ENCODE measurements around the gene CDKN1C.

Gene CDKN1C

DNA sequence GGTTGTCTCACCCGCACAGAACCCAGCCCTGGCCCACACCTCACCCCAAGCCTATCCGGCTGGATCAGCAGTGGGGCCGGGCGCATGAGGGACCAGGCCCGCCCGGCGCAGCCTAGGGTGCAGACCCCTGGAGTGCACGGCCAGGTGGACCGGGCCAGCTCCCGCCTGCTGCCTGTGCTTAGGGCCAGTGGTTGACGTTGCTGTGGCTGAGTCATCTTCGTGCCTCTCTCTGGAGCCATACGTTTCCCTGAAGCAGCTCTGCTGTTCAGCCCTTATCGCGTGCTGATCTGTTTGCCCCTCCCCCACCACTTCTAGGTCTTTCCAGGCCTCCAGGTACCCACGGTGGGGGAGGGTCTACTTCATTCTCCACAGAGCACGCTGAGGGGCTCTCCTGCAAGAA, 39.5 kb downstream of the CDKN1C start:
- Histone ChIP-seq H3K4me3 (ENCODE audit: low read depth in 1 of 2, low read length in 2 of 2) (no peak overlapping the region), H3K9ac (ENCODE audit: low read length) (no peak overlapping the region), H3K4me1 (ENCODE audit: insufficient read depth, low read length) (no peaks in the 10 kb centered on the region), H3K27me3 (ENCODE audit: control insufficient read depth in 1 of 2, insufficient read depth in 2 of 2, low read length in 2 of 2) (no peaks in the 10 kb centered on the region), H3K27ac (ENCODE audit: low read depth, low read length) (no peak overlapping the region), H3K36me3 (ENCODE audit: insufficient read depth, low read length) (no peaks in the 10 kb centered on the region), H3K9me3 (ENCODE audit: low read length) (no peaks in the 10 kb centered on the region)

DNA sequence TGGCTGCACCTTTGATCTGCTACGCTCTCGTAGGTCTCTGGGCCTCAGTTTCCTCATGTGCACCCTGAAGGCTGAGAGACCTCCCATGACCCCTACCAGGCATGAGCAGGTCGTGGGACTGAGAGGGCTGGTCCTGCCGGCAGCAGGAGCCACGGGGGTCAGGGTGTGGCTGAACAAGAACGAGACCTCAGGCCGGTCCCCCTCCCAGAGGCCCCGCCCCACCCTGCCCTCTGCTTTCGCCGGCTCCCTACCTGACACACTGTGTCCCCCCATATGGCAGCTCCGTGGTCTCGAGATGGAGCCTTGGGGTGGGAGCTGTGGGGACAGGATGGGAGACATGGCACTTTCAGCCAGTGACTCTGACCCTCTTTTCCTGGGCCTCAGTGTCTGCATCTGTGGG, 40.6 kb downstream of the CDKN1C start:
- Histone ChIP-seq H3K4me1 (ENCODE audit: insufficient read depth, low read length) (no peaks in the 10 kb centered on the region), H3K9ac (ENCODE audit: low read length) (no peak overlapping the region), H3K4me3 (ENCODE audit: low read depth in 1 of 2, low read length in 2 of 2) (no peak overlapping the region), H3K9me3 (ENCODE audit: low read length) (no peaks in the 10 kb centered on the region), H3K36me3 (ENCODE audit: insufficient read depth, low read length) (no peaks in the 10 kb centered on the region), H3K27ac (ENCODE audit: low read depth, low read length) (no peak overlapping the region), H3K27me3 (ENCODE audit: control insufficient read depth in 1 of 2, insufficient read depth in 2 of 2, low read length in 2 of 2) (no peaks in the 10 kb centered on the region)

DNA sequence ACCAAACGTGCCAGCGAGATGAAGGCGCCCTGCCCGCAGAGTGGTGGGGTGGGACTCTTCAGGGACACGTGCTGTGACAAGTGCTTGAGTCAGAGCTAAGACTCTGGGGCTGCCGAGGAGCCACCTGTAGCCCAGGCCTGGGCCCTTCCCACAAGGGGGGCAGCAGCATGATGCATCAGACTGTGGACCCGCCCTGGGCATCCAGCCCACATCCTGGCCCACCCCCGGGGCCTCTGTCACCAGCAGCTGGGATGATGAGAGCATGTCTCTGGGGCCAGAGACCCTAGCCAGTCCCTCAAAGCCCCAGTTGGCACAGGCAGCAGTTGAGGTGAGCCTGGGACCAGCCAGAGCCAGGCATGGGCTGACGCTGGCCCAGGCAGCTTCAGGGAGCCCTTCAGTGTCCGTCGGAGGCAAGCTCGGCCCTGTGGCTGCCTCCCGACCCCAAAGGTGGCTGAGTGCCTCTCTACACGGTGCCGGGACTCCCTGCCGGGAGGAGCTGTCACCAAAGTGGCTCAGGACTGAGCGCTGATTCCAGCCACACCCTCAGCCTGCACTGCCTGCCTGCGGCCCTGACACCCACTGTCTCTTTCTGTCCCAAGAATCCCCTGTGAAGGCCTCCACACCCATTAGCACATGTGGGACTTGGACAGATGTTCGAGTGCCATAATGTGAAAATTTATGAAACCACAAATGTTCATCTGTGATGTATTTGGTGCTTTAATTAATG, 41.3 kb downstream of the CDKN1C start:
- no peaks in the 10 kb centered on the region for H3K27me3 ChIP-seq (ENCODE audit: control insufficient read depth in 1 of 2, insufficient read depth in 2 of 2, low read length in 2 of 2)
- no peaks in the 10 kb centered on the region for H3K4me1 ChIP-seq (ENCODE audit: insufficient read depth, low read length)
- H3K9me3 ChIP-seq (ENCODE audit: low read length): no peaks in the 10 kb centered on the region
- H3K36me3 ChIP-seq (ENCODE audit: insufficient read depth, low read length): no peaks in the 10 kb centered on the region
- no peak overlapping the region for H3K4me3 ChIP-seq (ENCODE audit: low read depth in 1 of 2, low read length in 2 of 2)
- no peak overlapping the region for H3K9ac ChIP-seq (ENCODE audit: low read length)
- no peak overlapping the region for H3K27ac ChIP-seq (ENCODE audit: low read depth, low read length)

DNA sequence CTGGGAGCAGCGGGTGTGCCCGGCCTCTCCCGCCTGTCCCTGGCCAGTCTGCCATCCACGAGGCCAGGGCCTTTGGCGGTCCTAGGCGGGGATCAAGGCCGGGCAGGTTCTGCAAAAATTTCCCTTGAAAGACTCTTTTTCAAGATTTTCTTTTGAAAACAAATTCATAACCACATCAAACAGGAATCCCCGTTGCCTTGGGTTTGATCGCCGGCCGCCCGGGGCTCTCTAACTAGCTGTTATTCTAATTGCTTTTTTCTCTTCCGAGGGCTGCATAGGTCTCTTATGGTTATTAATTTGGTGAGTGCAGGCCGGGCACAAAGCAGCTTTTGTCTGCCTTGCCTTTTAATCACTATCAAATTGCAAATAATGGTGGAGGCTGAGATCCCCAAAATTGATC, 42.0 kb downstream of the CDKN1C start:
- H3K36me3 ChIP-seq (ENCODE audit: insufficient read depth, low read length): no peaks in the 10 kb centered on the region
- H3K9me3 ChIP-seq (ENCODE audit: low read length): no peaks in the 10 kb centered on the region
- no peaks in the 10 kb centered on the region for H3K27me3 ChIP-seq (ENCODE audit: control insufficient read depth in 1 of 2, insufficient read depth in 2 of 2, low read length in 2 of 2)
- H3K4me1 ChIP-seq (ENCODE audit: insufficient read depth, low read length): no peaks in the 10 kb centered on the region
- no peak overlapping the region for H3K4me3 ChIP-seq (ENCODE audit: low read depth in 1 of 2, low read length in 2 of 2)
- no peak overlapping the region for H3K9ac ChIP-seq (ENCODE audit: low read length)
- no peak overlapping the region for H3K27ac ChIP-seq (ENCODE audit: low read depth, low read length)

DNA sequence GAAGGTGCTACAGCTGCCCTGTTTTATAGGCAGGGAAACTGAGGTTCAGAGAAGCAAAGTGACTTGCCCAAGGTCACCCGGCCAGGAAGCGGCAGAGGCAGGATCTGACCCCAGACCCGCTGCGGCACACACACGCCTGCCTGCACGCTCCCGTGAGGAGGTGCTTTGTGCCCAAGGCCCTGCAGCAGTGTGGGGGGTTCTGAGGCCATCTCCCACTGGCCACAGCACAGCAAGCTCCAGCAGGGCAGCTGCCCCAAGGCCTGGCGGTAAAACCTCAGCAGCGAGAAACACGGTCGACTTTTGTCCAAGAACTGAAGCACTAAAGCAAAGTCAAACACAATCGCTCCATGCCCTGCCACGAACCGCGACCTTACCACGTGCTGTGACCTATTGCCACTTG, 42.7 kb downstream of the CDKN1C start:
- no peaks in the 10 kb centered on the region for H3K27me3 ChIP-seq (ENCODE audit: control insufficient read depth in 1 of 2, insufficient read depth in 2 of 2, low read length in 2 of 2)
- H3K27ac ChIP-seq (ENCODE audit: low read depth, low read length): no peak overlapping the region
- no peak overlapping the region for H3K4me3 ChIP-seq (ENCODE audit: low read depth in 1 of 2, low read length in 2 of 2)
- H3K9me3 ChIP-seq (ENCODE audit: low read length): no peaks in the 10 kb centered on the region
- no peaks in the 10 kb centered on the region for H3K4me1 ChIP-seq (ENCODE audit: insufficient read depth, low read length)
- no peak overlapping the region for H3K9ac ChIP-seq (ENCODE audit: low read length)
- no peaks in the 10 kb centered on the region for H3K36me3 ChIP-seq (ENCODE audit: insufficient read depth, low read length)

DNA sequence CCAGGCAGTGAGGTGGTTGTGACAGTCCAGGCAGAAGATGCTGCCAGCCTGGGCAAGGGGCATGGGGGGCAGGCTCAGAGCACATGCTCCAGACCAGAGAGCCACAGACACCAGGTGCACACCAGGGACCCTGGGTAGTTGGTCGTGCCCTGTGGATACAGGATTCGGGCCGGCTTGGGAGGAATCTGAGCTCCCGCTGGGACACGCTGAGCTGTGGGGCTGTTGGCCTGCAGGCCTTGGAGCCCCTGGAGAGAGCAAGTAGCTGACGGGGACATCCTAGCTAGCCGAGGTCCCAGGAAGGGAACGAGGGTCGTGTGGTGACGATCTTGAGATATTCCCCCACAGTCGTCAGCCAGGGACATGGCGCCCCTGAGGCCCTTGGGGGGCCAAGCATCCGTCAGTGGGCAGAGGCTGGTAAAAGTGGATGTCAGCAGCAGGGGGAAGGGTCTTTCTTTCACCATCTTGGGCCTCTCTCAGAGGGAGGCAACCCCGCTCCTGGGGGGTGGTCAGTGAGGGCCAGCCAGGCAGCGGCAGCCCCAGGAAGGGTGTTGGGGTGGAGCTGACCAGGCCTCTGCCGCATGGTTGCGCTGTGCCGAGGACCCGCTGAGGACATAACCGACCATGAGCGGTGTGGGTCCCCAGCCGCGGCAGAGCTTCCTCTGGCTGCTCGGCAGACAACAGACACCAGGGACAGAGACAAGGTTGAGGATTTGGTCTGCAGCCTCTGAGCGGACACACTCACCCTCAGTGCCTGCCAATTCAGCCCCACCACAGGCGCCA, 44.0 kb downstream of the CDKN1C start:
- Histone ChIP-seq H3K9ac (ENCODE audit: low read length) (no peak overlapping the region), H3K4me1 (ENCODE audit: insufficient read depth, low read length) (no peaks in the 10 kb centered on the region), H3K4me3 (ENCODE audit: low read depth in 1 of 2, low read length in 2 of 2) (no peak overlapping the region), H3K27me3 (ENCODE audit: control insufficient read depth in 1 of 2, insufficient read depth in 2 of 2, low read length in 2 of 2) (no peaks in the 10 kb centered on the region), H3K9me3 (ENCODE audit: low read length) (no peaks in the 10 kb centered on the region), H3K27ac (ENCODE audit: low read depth, low read length) (no peak overlapping the region), H3K36me3 (ENCODE audit: insufficient read depth, low read length) (no peaks in the 10 kb centered on the region)

DNA sequence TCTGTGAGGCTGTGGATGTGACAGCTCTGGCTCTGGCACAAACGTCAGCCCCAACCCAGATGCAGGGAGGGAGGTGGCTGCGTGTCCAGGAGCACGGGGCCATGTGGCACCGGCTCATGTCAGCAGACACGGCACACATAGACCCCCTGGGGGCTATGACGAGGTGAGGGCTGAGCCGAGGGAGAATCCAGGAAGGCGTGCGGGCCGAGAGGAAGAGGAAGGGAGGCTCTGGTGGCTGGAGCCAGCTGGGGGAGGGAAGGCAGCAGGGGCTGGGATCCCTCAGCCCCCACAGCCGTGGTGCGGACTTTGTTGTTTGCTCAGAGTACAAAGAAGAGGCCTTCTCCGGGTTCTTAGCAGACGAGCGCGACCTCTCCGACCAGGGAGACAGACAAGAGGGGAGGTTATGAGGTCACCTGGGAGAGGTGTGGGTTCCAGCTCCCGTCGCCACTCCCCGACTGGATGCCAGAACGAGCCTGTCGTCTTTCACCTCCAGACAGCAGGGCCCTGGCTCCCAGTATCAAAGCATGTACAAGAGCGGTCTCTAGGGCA, 46.1 kb downstream of the CDKN1C start:
- H3K4me1 ChIP-seq (ENCODE audit: insufficient read depth, low read length): no peaks in the 10 kb centered on the region
- H3K36me3 ChIP-seq (ENCODE audit: insufficient read depth, low read length): no peaks in the 10 kb centered on the region
- H3K27ac ChIP-seq (ENCODE audit: low read depth, low read length): no peak overlapping the region
- no peak overlapping the region for H3K4me3 ChIP-seq (ENCODE audit: low read depth in 1 of 2, low read length in 2 of 2)
- no peaks in the 10 kb centered on the region for H3K27me3 ChIP-seq (ENCODE audit: control insufficient read depth in 1 of 2, insufficient read depth in 2 of 2, low read length in 2 of 2)
- no peaks in the 10 kb centered on the region for H3K9me3 ChIP-seq (ENCODE audit: low read length)
- H3K9ac ChIP-seq (ENCODE audit: low read length): no peak overlapping the region

DNA sequence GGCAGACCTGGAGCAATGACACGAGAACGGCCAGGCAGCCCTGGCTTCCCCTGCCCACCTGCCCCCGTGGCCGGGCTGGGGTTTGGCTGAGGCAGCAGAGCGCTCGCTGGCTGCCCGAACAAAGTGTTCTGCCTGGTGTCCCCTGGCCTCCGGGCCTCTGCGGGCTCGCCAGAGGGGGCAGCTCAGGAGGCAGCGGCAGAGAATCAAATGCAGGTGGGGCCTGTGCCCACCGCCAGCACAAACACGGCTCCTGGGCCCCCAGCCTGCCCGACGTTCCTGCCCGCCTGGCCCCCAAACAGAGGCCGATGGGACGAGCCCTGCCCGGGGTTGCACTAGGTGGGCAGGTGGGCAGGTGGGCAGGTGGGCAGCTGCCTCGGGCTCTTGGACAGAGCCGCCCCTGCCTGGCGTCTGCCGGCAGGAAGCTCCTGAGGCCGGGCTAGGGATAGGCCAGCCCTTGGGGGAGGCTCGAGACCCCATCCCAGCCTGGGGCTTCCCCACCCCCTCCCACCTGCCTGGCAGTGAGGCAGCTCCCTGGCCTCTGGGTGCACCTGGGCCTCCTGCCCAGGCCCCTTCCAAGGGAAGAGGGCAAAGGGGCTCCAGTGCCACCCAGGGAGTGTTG, 46.8 kb downstream of the CDKN1C start:
- H3K9me3 ChIP-seq (ENCODE audit: low read length): no peaks in the 10 kb centered on the region
- no peak overlapping the region for H3K4me3 ChIP-seq (ENCODE audit: low read depth in 1 of 2, low read length in 2 of 2)
- H3K27me3 ChIP-seq (ENCODE audit: control insufficient read depth in 1 of 2, insufficient read depth in 2 of 2, low read length in 2 of 2): no peaks in the 10 kb centered on the region
- H3K27ac ChIP-seq (ENCODE audit: low read depth, low read length): no peak overlapping the region
- no peaks in the 10 kb centered on the region for H3K36me3 ChIP-seq (ENCODE audit: insufficient read depth, low read length)
- no peaks in the 10 kb centered on the region for H3K4me1 ChIP-seq (ENCODE audit: insufficient read depth, low read length)
- no peak overlapping the region for H3K9ac ChIP-seq (ENCODE audit: low read length)

DNA sequence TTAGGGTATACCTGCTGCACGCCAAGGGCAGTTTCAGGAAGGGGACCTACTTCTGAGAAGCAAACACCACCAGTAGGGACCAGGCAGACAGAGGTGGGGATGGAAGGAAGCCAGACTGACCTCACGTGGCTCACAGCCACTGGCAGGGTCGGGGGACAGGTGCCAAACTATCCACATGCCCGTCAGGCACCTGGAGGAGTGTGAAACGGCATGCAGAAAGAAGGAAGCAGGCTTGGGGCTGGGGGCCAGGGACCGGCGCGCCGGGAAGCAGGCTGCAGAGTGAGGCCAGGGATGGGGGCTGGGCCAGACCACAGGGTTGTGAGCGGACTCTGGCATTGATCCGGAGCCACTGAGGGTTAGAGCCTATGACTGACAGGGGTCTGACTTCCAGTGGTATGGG, 47.5 kb downstream of the CDKN1C start:
- Histone ChIP-seq H3K4me3 (ENCODE audit: low read depth in 1 of 2, low read length in 2 of 2) (no peak overlapping the region), H3K27me3 (ENCODE audit: control insufficient read depth in 1 of 2, insufficient read depth in 2 of 2, low read length in 2 of 2) (no peaks in the 10 kb centered on the region), H3K4me1 (ENCODE audit: insufficient read depth, low read length) (no peaks in the 10 kb centered on the region), H3K9me3 (ENCODE audit: low read length) (no peaks in the 10 kb centered on the region), H3K36me3 (ENCODE audit: insufficient read depth, low read length) (no peaks in the 10 kb centered on the region), H3K27ac (ENCODE audit: low read depth, low read length) (no peak overlapping the region), H3K9ac (ENCODE audit: low read length) (no peak overlapping the region)

DNA sequence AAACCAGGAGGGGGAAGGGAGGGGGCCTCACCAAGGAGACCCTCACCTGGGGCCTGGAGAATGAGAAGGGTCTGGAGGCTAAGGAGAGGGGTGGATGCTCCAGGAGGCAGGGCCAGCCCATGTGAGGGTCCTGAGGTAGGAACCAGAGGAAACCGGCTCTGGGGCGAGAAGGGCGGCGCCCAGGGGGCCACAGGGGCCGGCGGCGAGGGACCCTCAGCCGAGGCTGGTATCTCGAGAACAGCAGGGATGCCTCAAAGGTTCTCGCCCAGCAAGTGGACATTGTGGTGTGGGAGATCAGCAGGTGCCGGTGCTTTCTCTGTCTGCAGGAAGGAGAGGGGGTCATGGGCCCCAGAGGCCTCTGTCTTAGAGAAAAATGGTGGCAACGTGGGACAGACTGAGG, 47.9 kb downstream of the CDKN1C start:
- no peak overlapping the region for H3K27ac ChIP-seq (ENCODE audit: low read depth, low read length)
- H3K27me3 ChIP-seq (ENCODE audit: control insufficient read depth in 1 of 2, insufficient read depth in 2 of 2, low read length in 2 of 2): no peaks in the 10 kb centered on the region
- no peak overlapping the region for H3K9ac ChIP-seq (ENCODE audit: low read length)
- H3K4me3 ChIP-seq (ENCODE audit: low read depth in 1 of 2, low read length in 2 of 2): no peak overlapping the region
- H3K4me1 ChIP-seq (ENCODE audit: insufficient read depth, low read length): no peaks in the 10 kb centered on the region
- H3K9me3 ChIP-seq (ENCODE audit: low read length): no peaks in the 10 kb centered on the region
- H3K36me3 ChIP-seq (ENCODE audit: insufficient read depth, low read length): no peaks in the 10 kb centered on the region

DNA sequence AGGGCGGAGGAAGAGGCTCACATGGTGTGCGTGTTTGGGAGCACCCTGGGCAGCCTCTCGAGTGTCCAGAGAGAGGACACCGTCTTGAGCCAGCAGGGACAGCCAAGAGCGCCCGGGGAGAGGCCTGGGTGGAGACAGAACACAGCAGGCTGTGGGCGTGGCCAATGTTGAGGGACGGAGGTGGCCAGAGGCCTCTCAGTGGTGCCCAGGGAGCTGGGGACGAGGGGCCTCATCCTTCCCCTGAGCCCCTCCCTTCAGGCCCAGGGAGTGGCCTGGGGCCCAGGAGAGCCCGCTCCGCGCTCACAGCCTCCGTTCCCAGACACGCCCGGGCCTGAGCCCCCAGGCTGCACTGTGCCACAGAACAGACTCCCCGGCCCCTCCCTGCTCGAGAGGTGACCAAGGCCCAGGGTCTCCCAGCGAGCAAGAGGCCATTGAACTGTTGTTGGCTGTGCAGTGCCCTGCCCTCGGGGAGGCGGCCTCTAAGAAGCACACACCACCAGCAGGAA, 48.4 kb downstream of the CDKN1C start:
- Histone ChIP-seq H3K27me3 (ENCODE audit: control insufficient read depth in 1 of 2, insufficient read depth in 2 of 2, low read length in 2 of 2) (no peaks in the 10 kb centered on the region), H3K27ac (ENCODE audit: low read depth, low read length) (no peak overlapping the region), H3K9me3 (ENCODE audit: low read length) (no peaks in the 10 kb centered on the region), H3K36me3 (ENCODE audit: insufficient read depth, low read length) (no peaks in the 10 kb centered on the region), H3K4me1 (ENCODE audit: insufficient read depth, low read length) (no peaks in the 10 kb centered on the region), H3K4me3 (ENCODE audit: low read depth in 1 of 2, low read length in 2 of 2) (no peak overlapping the region), H3K9ac (ENCODE audit: low read length) (no peak overlapping the region)
